HUES6 (cell line): Measurements from ENCODE around the gene PLSCR1.

Experiments
- H3K27ac ChIP-seq: 2 replicates; pipeline ENCODE4 v1.7.0; 2013; ENCODE audit warnings: low read depth, mild to moderate bottlenecking, low read length, inconsistent platforms
- H3K27me3 ChIP-seq: 2 replicates; pipeline ENCODE4 v1.6.1; 2013; ENCODE audit warnings: low read length; ENCODE audit not compliant: control insufficient read depth, insufficient read depth
- H3K36me3 ChIP-seq: 2 replicates; pipeline ENCODE4 v1.6.1; 2013; ENCODE audit warnings: low read length; ENCODE audit not compliant: control insufficient read depth, insufficient read depth
- H3K4me1 ChIP-seq: 2 replicates; pipeline ENCODE4 v1.6.1; 2013; ENCODE audit warnings: low read length; ENCODE audit not compliant: control insufficient read depth, insufficient read depth
- H3K4me3 ChIP-seq: 2 replicates; pipeline ENCODE4 v1.5.1; 2013; ENCODE audit warnings: low read depth, low read length
- H3K9ac ChIP-seq: one replicate; pipeline ENCODE4 v1.6.1; 2013; ENCODE audit warnings: mild to moderate bottlenecking, low read length
- H3K9me3 ChIP-seq: 2 replicates; pipeline ENCODE4 v1.6.1; 2013; ENCODE audit warnings: low read depth, low read length; ENCODE audit not compliant: control insufficient read depth, insufficient read depth

PLSCR1 gene

GRCh38 chr3:146550070-146550615, 5.7 kb upstream of the PLSCR1 start:
- Histone ChIP-seq H3K27ac (no peak overlapping the region), H3K36me3 (no peaks in the 10 kb centered on the region), H3K9ac (no peak overlapping the region), H3K4me1 (peaks cover 14% of the 10 kb centered on the region), H3K4me3 (no peak overlapping the region), H3K9me3 (no peaks in the 10 kb centered on the region), H3K27me3 (no peaks in the 10 kb centered on the region)

GRCh38 chr3:146547235-146547835, 2.9 kb upstream of the PLSCR1 start:
- no peak overlapping the region for H3K27ac ChIP-seq
- H3K4me1 ChIP-seq, result peaks cover 19% of the 10 kb centered on the region
- no peaks in the 10 kb centered on the region for H3K27me3 ChIP-seq
- no peak overlapping the region for H3K4me3 ChIP-seq
- no peaks in the 10 kb centered on the region for H3K9me3 ChIP-seq
- no peaks in the 10 kb centered on the region for H3K36me3 ChIP-seq
- no peak overlapping the region for H3K9ac ChIP-seq

GRCh38 chr3:146546366-146546965, 2.1 kb upstream of the PLSCR1 start:
- Histone ChIP-seq H3K9ac (no peak overlapping the region), H3K4me3 (no peak overlapping the region), H3K4me1 (peaks cover 24% of the 10 kb centered on the region), H3K36me3 (peaks cover 9% of the 10 kb centered on the region; the same call in 1 of the 2 replicates), H3K27me3 (no peaks in the 10 kb centered on the region), H3K27ac (no peak overlapping the region), H3K9me3 (no peaks in the 10 kb centered on the region)

GRCh38 chr3:146544929-146545528, 622 bp upstream of the PLSCR1 start:
- peaks cover 22% of the 10 kb centered on the region; the same call in 1 of the 2 replicates for H3K36me3 ChIP-seq
- peak overlapping the region; percentile 80 for H3K4me3 ChIP-seq
- H3K4me1 ChIP-seq, result peaks cover 18% of the 10 kb centered on the region
- no peaks in the 10 kb centered on the region for H3K27me3 ChIP-seq
- peaks cover 2% of the 10 kb centered on the region; the same call in 1 of the 2 replicates for H3K9me3 ChIP-seq
- peak overlapping the region; percentile 85 for H3K9ac ChIP-seq
- H3K27ac ChIP-seq, result 0 out of 2 replicates have a peak overlapping the region, but pooled peaks have one; percentile 69

GRCh38 chr3:146543461-146544001, 876 bp downstream of the PLSCR1 start:
- Histone ChIP-seq H3K27ac (no peak overlapping the region), H3K4me3 (peak overlapping the region; percentile 80)

GRCh38 chr3:146542978-146543377, 1.4 kb downstream of the PLSCR1 start:
- Histone ChIP-seq H3K4me3 (peak overlapping the region; percentile 80), H3K36me3 (peaks cover 41% of the 10 kb centered on the region), H3K4me1 (peaks cover 10% of the 10 kb centered on the region), H3K9ac (peak overlapping the region; percentile 85), H3K9me3 (peaks cover 15% of the 10 kb centered on the region), H3K27ac (no peak overlapping the region), H3K27me3 (no peaks in the 10 kb centered on the region)

More at GRCh38 chr3:146543461-146544001, 876 bp downstream of the PLSCR1 start:
- peaks cover 10% of the 10 kb centered on the region for H3K4me1 ChIP-seq
- no peaks in the 10 kb centered on the region for H3K27me3 ChIP-seq
- H3K9me3 ChIP-seq, result peaks cover 15% of the 10 kb centered on the region
- H3K36me3 ChIP-seq, result peaks cover 36% of the 10 kb centered on the region
- H3K9ac ChIP-seq, result peak overlapping the region; percentile 85

GRCh38 chr3:146542179-146542578, 2.2 kb downstream of the PLSCR1 start:
- peaks cover 10% of the 10 kb centered on the region for H3K4me1 ChIP-seq
- H3K4me3 ChIP-seq, result peak overlapping the region; percentile 80
- peaks cover 15% of the 10 kb centered on the region for H3K9me3 ChIP-seq
- H3K36me3 ChIP-seq, result peaks cover 49% of the 10 kb centered on the region
- H3K9ac ChIP-seq, result no peak overlapping the region
- H3K27ac ChIP-seq, result no peak overlapping the region
- H3K27me3 ChIP-seq, result no peaks in the 10 kb centered on the region

- H3K9me3 ChIP-seq, result peaks cover 15% of the 10 kb centered on the region
- peaks cover 57% of the 10 kb centered on the region for H3K36me3 ChIP-seq
- H3K9ac ChIP-seq, result no peak overlapping the region
- peaks cover 16% of the 10 kb centered on the region for H3K4me1 ChIP-seq
- no peak overlapping the region for H3K4me3 ChIP-seq
- H3K27ac ChIP-seq, result no peak overlapping the region
- H3K27me3 ChIP-seq, result no peaks in the 10 kb centered on the region
Observed at GRCh38 chr3:146540978-146541377, 3.4 kb downstream of the PLSCR1 start.

- Histone ChIP-seq H3K36me3 (peaks cover 57% of the 10 kb centered on the region), H3K27me3 (no peaks in the 10 kb centered on the region), H3K27ac (no peak overlapping the region), H3K9me3 (peaks cover 15% of the 10 kb centered on the region), H3K4me1 (peaks cover 16% of the 10 kb centered on the region), H3K4me3 (no peak overlapping the region), H3K9ac (no peak overlapping the region)
Observed at GRCh38 chr3:146540236-146540635, 4.2 kb downstream of the PLSCR1 start.

- Histone ChIP-seq H3K9ac (no peak overlapping the region), H3K36me3 (peaks cover 57% of the 10 kb centered on the region), H3K4me3 (no peak overlapping the region), H3K9me3 (peaks cover 15% of the 10 kb centered on the region), H3K27me3 (no peaks in the 10 kb centered on the region), H3K27ac (no peak overlapping the region), H3K4me1 (peaks cover 21% of the 10 kb centered on the region)
Observed at GRCh38 chr3:146539315-146539714, 5.1 kb downstream of the PLSCR1 start.

- peaks cover 17% of the 10 kb centered on the region for H3K4me1 ChIP-seq
- no peaks in the 10 kb centered on the region for H3K27me3 ChIP-seq
- H3K36me3 ChIP-seq, result peaks cover 70% of the 10 kb centered on the region
- no peak overlapping the region for H3K9ac ChIP-seq
- no peak overlapping the region for H3K27ac ChIP-seq
- no peak overlapping the region for H3K4me3 ChIP-seq
- peaks cover 15% of the 10 kb centered on the region for H3K9me3 ChIP-seq
Observed at GRCh38 chr3:146537603-146538002, 6.8 kb downstream of the PLSCR1 start.
